PFSK-1 (cell line): ENCODE data around the gene ADD1.

Experiments
- POLR2AphosphoS5 ChIP-seq: IDR thresholded peaks from 2 replicates; pipeline ENCODE4 v1.6.1; 2012; ENCODE audit warnings: low read depth, mild to moderate bottlenecking, control low read depth, low read length, moderate library complexity
- SIN3A ChIP-seq: IDR thresholded peaks from 2 replicates; pipeline ENCODE4 v1.6.1; 2012; ENCODE audit warnings: mild to moderate bottlenecking, low read length, moderate library complexity, borderline replicate concordance; ENCODE audit not compliant: insufficient read depth
- TAF1 ChIP-seq: IDR thresholded peaks from 2 replicates; pipeline ENCODE4 v1.6.1; 2012; ENCODE audit warnings: low read length, control low read depth, borderline replicate concordance; ENCODE audit not compliant: insufficient read depth
- TF ChIP-seq, protein P1 (sequence below), 2 experiments: IDR thresholded peaks; 2 replicates each; pipeline versions ENCODE4 v1.6.1 to v1.8.0; 2011 to 2012; ENCODE audit warnings: low read depth in 2 of 2, low read length in 2 of 2, control low read depth in 1 of 2, inconsistent platforms in 1 of 2, mild to moderate bottlenecking in 1 of 2, moderate library complexity in 1 of 2; ENCODE audit not compliant: insufficient read depth in 1 of 2

GRCh38 chr4:2849267-2850152 lies 5.9 kb downstream of the ADD1 start:
- TF ChIP-seq TAF1: no peak
- TF ChIP-seq, protein P1, sequence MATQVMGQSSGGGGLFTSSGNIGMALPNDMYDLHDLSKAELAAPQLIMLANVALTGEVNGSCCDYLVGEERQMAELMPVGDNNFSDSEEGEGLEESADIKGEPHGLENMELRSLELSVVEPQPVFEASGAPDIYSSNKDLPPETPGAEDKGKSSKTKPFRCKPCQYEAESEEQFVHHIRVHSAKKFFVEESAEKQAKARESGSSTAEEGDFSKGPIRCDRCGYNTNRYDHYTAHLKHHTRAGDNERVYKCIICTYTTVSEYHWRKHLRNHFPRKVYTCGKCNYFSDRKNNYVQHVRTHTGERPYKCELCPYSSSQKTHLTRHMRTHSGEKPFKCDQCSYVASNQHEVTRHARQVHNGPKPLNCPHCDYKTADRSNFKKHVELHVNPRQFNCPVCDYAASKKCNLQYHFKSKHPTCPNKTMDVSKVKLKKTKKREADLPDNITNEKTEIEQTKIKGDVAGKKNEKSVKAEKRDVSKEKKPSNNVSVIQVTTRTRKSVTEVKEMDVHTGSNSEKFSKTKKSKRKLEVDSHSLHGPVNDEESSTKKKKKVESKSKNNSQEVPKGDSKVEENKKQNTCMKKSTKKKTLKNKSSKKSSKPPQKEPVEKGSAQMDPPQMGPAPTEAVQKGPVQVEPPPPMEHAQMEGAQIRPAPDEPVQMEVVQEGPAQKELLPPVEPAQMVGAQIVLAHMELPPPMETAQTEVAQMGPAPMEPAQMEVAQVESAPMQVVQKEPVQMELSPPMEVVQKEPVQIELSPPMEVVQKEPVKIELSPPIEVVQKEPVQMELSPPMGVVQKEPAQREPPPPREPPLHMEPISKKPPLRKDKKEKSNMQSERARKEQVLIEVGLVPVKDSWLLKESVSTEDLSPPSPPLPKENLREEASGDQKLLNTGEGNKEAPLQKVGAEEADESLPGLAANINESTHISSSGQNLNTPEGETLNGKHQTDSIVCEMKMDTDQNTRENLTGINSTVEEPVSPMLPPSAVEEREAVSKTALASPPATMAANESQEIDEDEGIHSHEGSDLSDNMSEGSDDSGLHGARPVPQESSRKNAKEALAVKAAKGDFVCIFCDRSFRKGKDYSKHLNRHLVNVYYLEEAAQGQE (IDR thresholded peaks at IDR 0.05; ENCODE audit: insufficient read depth in 1 of 2, low read depth in 2 of 2, low read length in 2 of 2): no peak
- TF ChIP-seq POLR2AphosphoS5: no peak
- no peak for TF ChIP-seq SIN3A
